GM21619 (cell line): Measurements from ENCODE around the gene TASP1.

Experiments
- ATAC-seq: cut with Tn5 transposase; IDR thresholded peaks from one replicate; pipeline ENCODE4 v1.9.1; 2021; ENCODE audit not compliant: unreplicated experiment

TASP1 gene

GRCh38 chr20:13580707-13581106, 58.0 kb downstream of the TASP1 start:
- ATAC-seq, result no peak

DNA sequence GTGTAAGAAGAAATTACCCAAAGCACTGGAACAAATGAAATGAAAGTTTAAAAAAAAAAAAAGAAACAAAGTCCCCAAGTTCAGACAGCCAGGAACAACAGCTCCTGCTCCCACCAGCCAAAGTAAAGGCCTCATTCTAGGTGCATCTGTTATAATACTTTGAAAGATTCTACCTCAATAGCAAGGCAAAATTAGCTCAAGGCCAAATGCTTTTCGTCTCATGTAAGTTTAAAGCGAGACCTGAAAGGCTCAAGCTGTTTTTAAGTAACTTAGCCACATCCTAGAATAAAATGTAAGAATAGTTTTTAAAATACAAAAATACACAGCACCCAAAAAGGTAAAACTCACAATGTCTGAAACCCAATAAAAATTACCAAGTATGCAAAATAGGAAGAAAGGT, 64.7 kb downstream of the TASP1 start:
- no peak for ATAC-seq

- ATAC-seq, result no peak
Observed at GRCh38 chr20:13571662-13572061, 67.1 kb downstream of the TASP1 start.

DNA sequence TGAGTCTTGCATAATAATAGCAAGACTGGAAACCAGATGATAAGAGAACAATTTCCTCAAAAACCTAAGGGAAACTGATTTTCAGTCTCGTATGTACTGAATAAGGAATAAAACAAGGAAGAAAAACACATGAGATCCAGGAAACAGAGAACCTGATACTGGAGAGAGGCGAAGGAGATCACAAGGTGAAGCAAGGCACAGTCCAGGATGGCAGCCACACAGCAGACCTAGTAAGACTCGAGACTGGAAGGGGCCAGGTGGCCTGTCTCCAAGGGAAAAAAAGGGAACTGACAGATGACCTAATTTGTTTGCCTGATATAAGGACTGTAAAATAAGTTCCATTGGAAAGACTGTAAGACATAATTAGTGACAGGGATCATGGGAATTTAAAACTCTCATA, 71.1 kb downstream of the TASP1 start:
- ATAC-seq, result no peak

GRCh38 chr20:13563854-13564253, 74.9 kb downstream of the TASP1 start:
- ATAC-seq, result no peak

GRCh38 chr20:13554706-13555105, 84.0 kb downstream of the TASP1 start:
- ATAC-seq, result no peak

DNA sequence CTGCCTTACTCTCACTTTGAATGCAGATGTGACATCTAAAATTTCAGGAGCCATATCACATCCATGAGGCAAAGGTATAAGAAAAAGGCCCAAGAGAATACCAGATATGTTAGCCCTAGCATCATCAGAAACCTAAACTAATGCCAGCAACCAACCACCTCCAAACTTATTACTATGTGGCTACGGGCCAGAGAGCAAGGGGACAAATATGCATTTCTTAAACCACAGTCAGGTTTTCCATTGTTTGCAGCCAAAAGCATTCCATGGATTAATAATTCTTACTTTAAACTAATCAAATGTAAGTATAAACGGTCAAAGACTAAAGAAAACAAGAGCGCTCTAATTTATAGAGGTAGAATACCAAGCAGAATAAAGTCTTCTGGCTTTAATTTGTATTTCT, 84.7 kb downstream of the TASP1 start:
- no peak for ATAC-seq

GRCh38 chr20:13552061-13552460, 86.7 kb downstream of the TASP1 start:
- ATAC-seq, result no peak

DNA sequence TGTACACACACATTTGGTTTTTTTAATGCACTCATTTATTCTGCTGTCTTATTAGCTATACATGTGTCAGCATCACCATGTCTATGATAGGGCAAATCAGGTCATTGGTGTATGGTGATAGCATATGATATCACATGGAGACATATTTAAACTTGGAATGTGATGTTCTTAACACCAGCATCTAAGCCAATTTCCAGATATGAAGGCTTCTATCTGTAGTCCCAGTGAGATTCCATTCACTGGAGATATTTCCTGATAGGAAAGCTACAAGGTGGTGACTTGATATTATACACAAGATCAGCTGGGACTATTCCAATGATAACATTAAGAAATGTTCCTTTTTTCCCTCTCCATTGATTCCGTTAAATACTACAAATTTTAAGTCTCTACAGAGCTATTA, 89.3 kb downstream of the TASP1 start:
- ATAC-seq, result no peak

GRCh38 chr20:13546497-13547131, 92.1 kb downstream of the TASP1 start:
- peak; percentile 82 for ATAC-seq

GRCh38 chr20:13545790-13546189, 92.9 kb downstream of the TASP1 start:
- ATAC-seq, result no peak

GRCh38 chr20:13543783-13544182, 94.9 kb downstream of the TASP1 start:
- no peak for ATAC-seq

DNA sequence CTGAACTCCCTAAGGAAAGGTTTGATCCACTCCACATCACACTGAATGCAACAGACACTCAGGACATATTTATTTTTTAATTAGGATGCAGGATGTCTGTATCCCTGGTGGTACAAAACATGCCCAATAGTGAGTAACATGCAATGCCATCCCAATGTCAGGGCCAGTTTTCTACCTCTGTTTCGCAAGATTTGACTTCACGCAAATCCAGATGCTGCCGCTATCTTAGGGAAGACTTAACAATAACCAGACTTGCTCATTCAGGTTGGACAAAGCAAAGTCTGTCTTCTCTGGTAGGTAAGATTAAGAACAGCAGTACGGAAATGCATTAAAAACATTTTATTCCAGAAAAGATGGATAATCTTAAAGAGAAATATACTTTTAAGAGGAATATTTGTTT, 103.1 kb downstream of the TASP1 start:
- no peak for ATAC-seq

- ATAC-seq, result no peak
Observed at GRCh38 chr20:13533946-13534345, 104.8 kb downstream of the TASP1 start.

GRCh38 chr20:13530146-13530545, 108.6 kb downstream of the TASP1 start:
- ATAC-seq, result no peak

DNA sequence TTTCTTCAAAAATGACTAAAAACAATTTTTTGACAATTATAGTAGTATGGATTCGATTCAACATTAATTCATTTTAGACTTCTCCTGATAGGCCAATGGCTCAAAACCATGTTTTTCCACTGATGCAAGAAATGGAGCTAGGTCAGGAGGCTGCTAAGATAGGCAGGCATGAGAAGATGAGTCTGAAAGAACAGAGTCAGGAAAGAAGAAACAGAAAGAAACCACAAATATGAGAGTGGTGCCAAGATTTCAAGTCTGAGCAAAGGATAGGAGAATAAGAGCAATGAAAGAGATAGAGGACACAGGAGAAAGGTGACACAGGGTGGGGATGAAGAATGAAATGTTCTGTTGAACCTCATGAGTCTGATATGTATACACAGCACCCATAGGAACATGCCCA, 112.2 kb downstream of the TASP1 start:
- no peak for ATAC-seq

- no peak for ATAC-seq
Observed at GRCh38 chr20:13525225-13525940, 113.3 kb downstream of the TASP1 start.

- no peak for ATAC-seq
Observed at GRCh38 chr20:13524339-13524738, 114.4 kb downstream of the TASP1 start.

- no peak for ATAC-seq
Observed at GRCh38 chr20:13517831-13518230, 120.9 kb downstream of the TASP1 start.

GRCh38 chr20:13515796-13516558, 122.8 kb downstream of the TASP1 start:
- ATAC-seq, result no peak

GRCh38 chr20:13515291-13515690, 123.4 kb downstream of the TASP1 start:
- no peak for ATAC-seq

DNA sequence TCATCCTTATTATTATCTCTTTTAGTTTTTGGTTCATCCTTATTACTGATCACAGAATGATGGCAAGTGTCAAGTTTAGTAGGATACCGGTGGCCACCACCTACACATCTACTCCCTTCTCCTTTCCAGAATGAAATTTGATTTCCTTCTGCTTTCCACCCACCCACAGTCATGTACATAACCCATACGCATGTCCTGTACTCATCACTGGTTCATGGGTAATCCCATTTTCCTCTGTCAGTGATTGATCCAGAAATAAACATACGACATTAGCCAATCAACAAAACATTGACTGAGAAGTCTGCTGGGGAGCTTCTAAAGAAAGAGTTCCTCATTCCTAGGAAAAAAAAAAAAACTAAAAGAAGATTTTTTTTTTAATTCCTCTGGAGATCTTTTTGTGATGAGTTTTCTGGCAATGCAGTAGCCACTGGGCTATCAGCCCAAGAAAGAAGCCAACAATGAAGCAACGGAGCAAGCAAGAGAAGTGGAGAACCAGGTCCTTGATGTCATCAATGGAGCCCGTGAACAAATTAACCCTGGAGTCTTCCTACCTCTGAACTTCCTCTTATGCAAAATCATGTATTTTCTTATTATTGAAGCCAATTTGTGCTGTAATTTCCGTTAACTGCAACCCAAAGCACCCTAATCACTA, 127.8 kb downstream of the TASP1 start:
- ATAC-seq, result no peak
